Activated naive CD4-positive, alpha-beta T cell treated with anti-CD3 and anti-CD28 coated beads, Interleukin-2, amount 50 U/mL, for 24 hours (primary cell): ENCODE measurements around the gene MKLN1.
"Not testable (repeated sequence)": the region's sequence is repeated elsewhere in the genome, so short reads cannot be mapped to it uniquely, and the experiment has no call there.

Experiments
- H3K27ac Mint-ChIP-seq: one replicate; pipeline ENCODE4 v1.8.0; 2021; ENCODE audit warnings: mild to moderate bottlenecking, mixed read lengths
- H3K27me3 Mint-ChIP-seq: one replicate; pipeline ENCODE4 v1.8.0; 2021; ENCODE audit warnings: mixed read lengths
- H3K36me3 Mint-ChIP-seq: one replicate; pipeline ENCODE4 v1.8.0; 2021; ENCODE audit warnings: mixed read lengths
- H3K4me1 Mint-ChIP-seq: one replicate; pipeline ENCODE4 v1.8.0; 2021; ENCODE audit warnings: mixed read lengths
- H3K4me3 Mint-ChIP-seq: one replicate; pipeline ENCODE4 v1.8.0; 2021; ENCODE audit warnings: mild to moderate bottlenecking, mixed read lengths
- H3K9me3 Mint-ChIP-seq: one replicate; pipeline ENCODE4 v1.8.0; 2021; ENCODE audit warnings: mixed read lengths

Gene MKLN1

GRCh38 chr7:131443496-131443895 is 115.8 kb downstream of the MKLN1 start:
- Mint-ChIP-seq H3K9me3 (no peaks in the 10 kb centered on the region), H3K36me3 (peaks cover 20% of the 10 kb centered on the region), H3K27me3 (no peaks in the 10 kb centered on the region), H3K4me1 (no peaks in the 10 kb centered on the region), H3K4me3 (no peak overlapping the region), H3K27ac (no peak overlapping the region)

- Mint-ChIP-seq H3K27ac (no peak overlapping the region), H3K4me3 (no peak overlapping the region), H3K4me1 (no peaks in the 10 kb centered on the region), H3K27me3 (no peaks in the 10 kb centered on the region), H3K36me3 (peaks cover 23% of the 10 kb centered on the region), H3K9me3 (no peaks in the 10 kb centered on the region)
Observed at GRCh38 chr7:131444683-131445082, 117.0 kb downstream of the MKLN1 start.

GRCh38 chr7:131449373-131449902 is 121.8 kb downstream of the MKLN1 start:
- Mint-ChIP-seq H3K36me3 (peaks cover 25% of the 10 kb centered on the region), H3K4me1 (no peaks in the 10 kb centered on the region), H3K27me3 (no peaks in the 10 kb centered on the region), H3K9me3 (no peaks in the 10 kb centered on the region), H3K27ac (no peak overlapping the region), H3K4me3 (no peak overlapping the region)

- Mint-ChIP-seq H3K36me3 (peaks cover 22% of the 10 kb centered on the region), H3K9me3 (no peaks in the 10 kb centered on the region), H3K27me3 (no peaks in the 10 kb centered on the region), H3K27ac (no peak overlapping the region), H3K4me1 (peaks cover 4% of the 10 kb centered on the region), H3K4me3 (no peak overlapping the region)
Observed at GRCh38 chr7:131454498-131454897, 126.8 kb downstream of the MKLN1 start.

GRCh38 chr7:131455001-131455400 is 127.3 kb downstream of the MKLN1 start:
- Mint-ChIP-seq H3K9me3 (no peaks in the 10 kb centered on the region), H3K27ac (no peak overlapping the region), H3K36me3 (peaks cover 24% of the 10 kb centered on the region), H3K4me1 (peaks cover 8% of the 10 kb centered on the region), H3K4me3 (no peak overlapping the region), H3K27me3 (no peaks in the 10 kb centered on the region)

- H3K36me3 Mint-ChIP-seq: peaks cover 23% of the 10 kb centered on the region
- H3K9me3 Mint-ChIP-seq: no peaks in the 10 kb centered on the region
- peaks cover 10% of the 10 kb centered on the region for H3K4me1 Mint-ChIP-seq
- H3K27ac Mint-ChIP-seq: no peak overlapping the region
- H3K4me3 Mint-ChIP-seq: no peak overlapping the region
- H3K27me3 Mint-ChIP-seq: no peaks in the 10 kb centered on the region
Observed at GRCh38 chr7:131455546-131455945, 127.9 kb downstream of the MKLN1 start.

GRCh38 chr7:131456338-131456737 is 128.7 kb downstream of the MKLN1 start:
- Mint-ChIP-seq H3K27me3 (no peaks in the 10 kb centered on the region), H3K9me3 (no peaks in the 10 kb centered on the region), H3K36me3 (peaks cover 22% of the 10 kb centered on the region), H3K4me1 (peaks cover 10% of the 10 kb centered on the region), H3K4me3 (no peak overlapping the region), H3K27ac (no peak overlapping the region)

- Mint-ChIP-seq H3K4me1 (peaks cover 10% of the 10 kb centered on the region), H3K9me3 (no peaks in the 10 kb centered on the region), H3K4me3 (no peak overlapping the region), H3K27ac (peak overlapping the region; percentile 55), H3K36me3 (peaks cover 19% of the 10 kb centered on the region), H3K27me3 (no peaks in the 10 kb centered on the region)
Observed at GRCh38 chr7:131459256-131459655, 131.6 kb downstream of the MKLN1 start.

- Mint-ChIP-seq H3K4me3 (no peak overlapping the region), H3K27ac (no peak overlapping the region), H3K4me1 (peaks cover 10% of the 10 kb centered on the region), H3K27me3 (no peaks in the 10 kb centered on the region), H3K9me3 (no peaks in the 10 kb centered on the region), H3K36me3 (peaks cover 18% of the 10 kb centered on the region)
Observed at GRCh38 chr7:131462059-131462458, 134.4 kb downstream of the MKLN1 start.

- not testable (repeated sequence) for H3K27me3 Mint-ChIP-seq, H3K9me3 Mint-ChIP-seq, H3K4me3 Mint-ChIP-seq, H3K27ac Mint-ChIP-seq
- Mint-ChIP-seq H3K4me1 (peaks cover 10% of the 10 kb centered on the region), H3K36me3 (peaks cover 20% of the 10 kb centered on the region)
Observed at GRCh38 chr7:131462715-131463114, 135.0 kb downstream of the MKLN1 start.

GRCh38 chr7:131466735-131467365 is 139.2 kb downstream of the MKLN1 start:
- peaks cover 30% of the 10 kb centered on the region for H3K36me3 Mint-ChIP-seq
- H3K4me1 Mint-ChIP-seq: no peaks in the 10 kb centered on the region
- H3K27ac Mint-ChIP-seq: no peak overlapping the region
- no peak overlapping the region for H3K4me3 Mint-ChIP-seq
- no peaks in the 10 kb centered on the region for H3K27me3 Mint-ChIP-seq
- H3K9me3 Mint-ChIP-seq: no peaks in the 10 kb centered on the region

- H3K36me3 Mint-ChIP-seq: peaks cover 28% of the 10 kb centered on the region
- H3K4me3 Mint-ChIP-seq: no peak overlapping the region
- no peak overlapping the region for H3K27ac Mint-ChIP-seq
- no peaks in the 10 kb centered on the region for H3K27me3 Mint-ChIP-seq
- no peaks in the 10 kb centered on the region for H3K4me1 Mint-ChIP-seq
- no peaks in the 10 kb centered on the region for H3K9me3 Mint-ChIP-seq
Observed at GRCh38 chr7:131467788-131468187, 140.1 kb downstream of the MKLN1 start.

GRCh38 chr7:131471250-131472004 is 143.8 kb downstream of the MKLN1 start:
- Mint-ChIP-seq H3K4me3 (no peak overlapping the region), H3K9me3 (no peaks in the 10 kb centered on the region), H3K4me1 (no peaks in the 10 kb centered on the region), H3K27ac (no peak overlapping the region), H3K27me3 (no peaks in the 10 kb centered on the region), H3K36me3 (peaks cover 36% of the 10 kb centered on the region)

- Mint-ChIP-seq H3K4me3 (no peak overlapping the region), H3K27me3 (no peaks in the 10 kb centered on the region), H3K27ac (peak overlapping the region; percentile 8), H3K36me3 (peaks cover 13% of the 10 kb centered on the region), H3K4me1 (no peaks in the 10 kb centered on the region), H3K9me3 (no peaks in the 10 kb centered on the region)
Observed at GRCh38 chr7:131476740-131477139, 149.1 kb downstream of the MKLN1 start.

GRCh38 chr7:131480384-131481315 is 153.0 kb downstream of the MKLN1 start:
- no peak overlapping the region for H3K4me3 Mint-ChIP-seq
- no peaks in the 10 kb centered on the region for H3K9me3 Mint-ChIP-seq
- peaks cover 6% of the 10 kb centered on the region for H3K36me3 Mint-ChIP-seq
- H3K27ac Mint-ChIP-seq: peak overlapping the region; percentile 24
- H3K27me3 Mint-ChIP-seq: no peaks in the 10 kb centered on the region
- no peaks in the 10 kb centered on the region for H3K4me1 Mint-ChIP-seq
